GM21737 (cell line): Measurements from ENCODE around the gene ELMO1.

Source experiments
- ATAC-seq: cut with Tn5 transposase; IDR thresholded peaks from one replicate; pipeline ENCODE4 v1.9.1; 2021; ENCODE audit warnings: mild to moderate bottlenecking, moderate library complexity; ENCODE audit not compliant: unreplicated experiment

The ELMO1 gene

GRCh38 chr7:37040330-37040729, 408.3 kb downstream of the ELMO1 start:
- no peak for ATAC-seq

GRCh38 chr7:37039131-37039749, 409.4 kb downstream of the ELMO1 start:
- no peak for ATAC-seq

GRCh38 chr7:37038706-37039105, 410.0 kb downstream of the ELMO1 start:
- no peak for ATAC-seq

- ATAC-seq, result no peak
Observed at GRCh38 chr7:37037286-37037685, 411.4 kb downstream of the ELMO1 start.

DNA sequence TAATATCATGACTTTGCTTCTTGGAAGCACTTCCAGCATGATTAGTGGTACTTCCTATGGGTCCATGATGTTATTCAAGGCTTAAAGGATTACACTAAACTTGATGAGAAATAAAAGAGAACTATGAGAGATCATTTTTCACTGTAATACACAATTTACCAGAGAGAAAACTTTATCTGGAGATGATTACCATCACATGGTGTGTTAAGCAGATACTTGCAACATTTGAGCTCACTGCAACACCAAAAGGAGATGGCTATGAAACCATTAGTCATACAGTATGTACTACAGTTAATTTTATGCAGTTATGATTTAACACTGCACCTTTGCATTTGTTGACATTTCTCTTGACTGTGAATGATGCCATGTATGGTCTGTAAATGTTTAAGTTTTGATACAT, 413.0 kb downstream of the ELMO1 start:
- ATAC-seq, result no peak

DNA sequence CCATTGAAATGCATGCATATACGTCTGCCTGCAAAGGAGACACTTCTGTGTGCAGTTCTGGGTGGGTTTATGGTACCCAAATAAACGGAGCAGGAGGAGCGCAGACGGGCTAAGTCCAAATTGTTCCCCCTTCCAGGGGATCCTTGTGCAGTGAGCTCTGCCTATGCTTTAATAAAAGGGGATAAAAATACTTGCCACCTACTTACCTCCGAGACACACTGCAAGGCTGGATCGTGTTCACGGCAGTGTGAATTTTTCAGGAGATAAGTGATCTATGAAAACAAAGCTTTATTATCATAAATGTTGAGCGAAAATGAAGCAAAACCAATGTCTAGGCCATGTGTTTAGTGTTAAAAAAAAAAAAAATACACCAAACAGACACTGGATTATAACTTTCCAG, 415.5 kb downstream of the ELMO1 start:
- ATAC-seq, result no peak

DNA sequence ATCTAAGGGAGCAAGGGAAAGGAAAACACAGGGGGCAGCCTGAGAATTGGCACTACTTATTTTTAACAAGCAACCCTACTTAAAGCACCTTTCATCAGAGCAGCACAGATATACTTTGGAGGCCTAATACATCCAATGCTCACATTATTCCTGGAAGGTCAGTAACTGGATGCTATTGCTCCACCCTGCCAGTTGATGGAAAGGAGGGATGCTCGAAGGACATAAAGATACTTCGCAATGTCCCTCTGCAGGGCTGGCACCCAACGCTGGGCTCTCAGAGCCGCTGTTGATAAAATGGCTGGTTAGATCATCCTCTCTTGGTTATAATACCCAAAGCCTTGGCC, 416.4 kb downstream of the ELMO1 start:
- no peak for ATAC-seq

DNA sequence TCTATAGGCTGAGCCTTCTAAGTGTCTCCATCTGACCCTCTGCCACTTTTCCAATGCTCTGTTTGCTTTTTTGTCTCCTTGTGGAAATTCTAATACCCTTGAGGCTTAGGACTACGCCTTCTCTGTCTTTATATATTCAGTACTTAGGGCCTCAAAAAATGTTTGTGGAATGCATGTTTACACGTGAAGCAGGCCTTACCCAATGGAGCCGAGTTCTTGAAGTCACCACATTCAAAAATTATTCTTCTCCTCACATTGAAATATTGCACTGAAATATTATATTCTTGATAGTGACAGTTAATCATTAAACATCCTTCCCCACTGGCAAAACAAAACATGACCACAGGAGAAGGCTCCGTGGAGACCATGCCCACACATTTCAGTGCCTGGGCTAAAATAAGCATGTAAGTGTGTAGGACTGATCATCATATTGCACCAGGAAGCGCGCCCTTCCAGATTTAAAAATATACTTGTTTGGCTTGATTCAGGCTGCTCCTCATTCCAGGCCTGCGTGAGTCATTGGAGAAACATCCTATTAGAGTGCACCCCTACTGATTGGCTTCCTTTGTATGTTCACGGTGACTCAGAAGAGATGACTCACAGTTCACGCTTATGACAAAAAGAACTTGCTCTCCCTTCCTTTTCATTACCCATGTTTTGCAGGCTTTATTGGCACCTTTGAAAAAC, 416.9 kb downstream of the ELMO1 start:
- no peak for ATAC-seq

DNA sequence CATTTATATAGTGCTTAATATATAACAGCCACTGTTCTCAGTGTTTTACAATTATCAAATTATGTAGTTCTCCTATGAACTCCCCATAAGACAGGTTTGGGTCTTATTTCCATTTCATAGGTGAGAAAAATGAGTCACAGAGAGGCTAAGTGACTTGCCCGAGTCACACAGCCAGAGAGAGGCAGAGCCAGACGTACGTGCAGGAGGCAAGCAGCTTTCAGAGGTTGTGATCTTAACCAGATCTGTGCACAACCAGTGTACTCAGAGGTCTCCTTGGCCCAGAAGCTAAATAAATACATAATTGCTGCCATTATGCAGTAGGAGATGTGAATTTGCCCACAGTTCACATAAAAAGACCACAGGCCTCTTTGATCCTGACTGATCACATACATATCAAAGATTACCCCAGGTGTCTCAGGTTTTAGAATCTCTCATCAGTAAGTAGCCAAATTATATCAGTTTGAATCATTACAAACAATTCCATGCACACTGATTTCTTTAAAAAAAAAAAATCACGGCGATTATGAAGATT, 419.7 kb downstream of the ELMO1 start:
- ATAC-seq, result no peak

DNA sequence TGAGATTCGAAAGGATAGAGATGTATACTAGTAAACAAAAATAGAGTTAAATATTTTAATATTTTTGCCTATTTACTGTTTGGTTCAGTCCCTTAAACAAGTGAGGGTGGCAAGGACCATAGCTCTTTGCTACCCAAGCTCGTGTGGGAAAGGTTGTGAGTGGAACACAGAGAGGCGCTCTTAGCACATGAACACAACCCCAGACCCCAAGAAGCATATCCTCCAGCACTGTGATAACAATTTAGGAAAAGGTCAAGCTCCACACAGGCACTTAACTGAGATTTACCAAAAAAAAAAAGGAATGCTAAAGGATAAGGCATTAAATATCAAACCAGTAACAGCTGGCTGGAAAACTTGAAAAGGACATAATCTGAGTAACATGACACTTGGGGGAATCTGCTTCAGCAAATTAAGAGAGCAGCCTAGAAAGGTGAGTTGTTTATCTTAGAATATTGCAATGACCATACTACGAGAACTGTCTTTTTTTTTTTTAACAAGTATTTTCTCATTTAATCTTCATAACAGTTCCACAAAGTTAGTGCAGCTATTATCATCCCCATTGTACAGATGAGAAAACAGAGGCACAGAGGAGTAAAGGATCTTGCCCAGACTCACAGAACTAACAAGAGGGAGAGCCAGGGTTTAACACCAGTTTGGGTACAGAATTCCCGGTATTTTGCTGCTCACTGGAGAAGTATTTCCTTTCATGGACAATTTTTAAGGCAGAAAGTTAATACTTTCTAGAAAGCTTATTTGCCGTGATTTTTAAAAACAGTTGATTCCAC, 420.9 kb downstream of the ELMO1 start:
- ATAC-seq, result no peak

DNA sequence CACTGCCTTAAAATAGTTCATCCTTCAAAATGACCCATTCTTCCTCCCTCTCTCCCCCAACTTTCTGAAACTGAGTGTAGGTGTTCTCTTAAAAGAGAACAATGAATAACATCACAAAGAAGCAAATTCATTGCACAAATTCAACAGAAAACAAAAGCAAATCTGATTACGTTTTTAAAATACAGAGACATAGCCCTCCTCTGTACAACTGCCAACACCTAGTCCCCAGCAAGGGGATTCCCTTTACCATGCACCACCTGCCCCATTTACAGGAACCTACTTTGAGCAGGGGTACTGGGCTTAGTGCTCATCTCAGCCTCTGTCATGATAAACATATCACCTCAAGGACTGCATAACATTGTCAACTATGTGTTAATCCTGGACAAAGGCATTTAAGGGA, 421.6 kb downstream of the ELMO1 start:
- no peak for ATAC-seq

GRCh38 chr7:37018954-37019353, 429.7 kb downstream of the ELMO1 start:
- ATAC-seq, result no peak

DNA sequence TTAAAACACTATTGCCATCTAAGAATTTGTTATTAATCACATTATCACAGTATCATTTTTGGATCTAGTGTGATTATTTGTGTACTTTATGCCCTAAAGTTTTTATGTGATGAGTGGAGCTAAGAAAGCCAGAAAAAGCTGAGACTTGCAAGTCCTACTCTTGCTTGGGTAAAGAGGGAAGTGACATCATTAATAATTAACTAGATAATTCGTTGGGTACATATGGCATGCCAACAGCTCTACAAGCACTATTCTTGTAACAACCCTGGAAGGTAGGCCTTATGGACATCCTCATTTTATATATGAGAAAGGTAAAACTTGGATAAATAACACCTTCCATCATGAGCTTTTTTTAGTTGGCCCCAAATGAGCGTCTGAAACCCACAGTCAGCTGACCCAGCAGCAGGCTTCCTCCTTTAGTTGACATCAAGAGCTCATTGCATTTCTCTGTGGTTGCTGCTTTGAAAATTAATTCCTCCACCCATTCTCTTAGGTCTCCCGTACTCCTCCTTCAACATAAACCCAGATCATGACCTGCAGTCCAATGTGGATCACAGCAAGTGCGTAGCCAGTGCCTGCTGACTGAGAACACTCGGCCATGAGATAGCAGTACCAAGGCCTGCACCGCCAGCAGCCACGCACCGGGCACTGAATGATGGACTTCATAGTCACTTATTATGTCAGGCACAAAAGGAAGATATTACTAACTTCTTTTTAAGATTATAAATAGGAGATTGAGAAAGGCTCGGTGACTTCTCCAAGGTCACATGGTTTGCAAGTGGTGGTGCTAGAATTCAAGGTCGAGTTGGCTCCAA, 432.4 kb downstream of the ELMO1 start:
- no peak for ATAC-seq

GRCh38 chr7:37015353-37016034, 433.2 kb downstream of the ELMO1 start:
- ATAC-seq, result no peak

DNA sequence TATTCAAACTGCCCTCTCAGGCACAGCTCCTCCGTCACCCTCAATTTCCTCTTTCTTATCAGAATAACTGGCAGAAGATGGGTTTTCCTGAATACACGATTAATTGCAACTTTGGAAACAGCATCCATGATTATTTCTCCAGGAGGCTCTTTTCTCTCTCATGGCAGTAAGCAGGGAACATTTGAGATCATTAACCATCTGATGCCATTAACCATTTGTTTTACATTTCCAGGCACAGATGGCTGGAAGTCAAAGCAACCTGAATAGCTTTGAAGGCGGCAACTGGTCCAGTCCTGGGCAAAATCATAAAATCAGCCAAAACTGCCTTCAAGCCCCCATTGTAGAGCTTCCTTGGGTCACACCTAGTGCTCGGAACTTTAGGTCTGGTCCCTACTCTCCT, 434.9 kb downstream of the ELMO1 start:
- ATAC-seq, result no peak

DNA sequence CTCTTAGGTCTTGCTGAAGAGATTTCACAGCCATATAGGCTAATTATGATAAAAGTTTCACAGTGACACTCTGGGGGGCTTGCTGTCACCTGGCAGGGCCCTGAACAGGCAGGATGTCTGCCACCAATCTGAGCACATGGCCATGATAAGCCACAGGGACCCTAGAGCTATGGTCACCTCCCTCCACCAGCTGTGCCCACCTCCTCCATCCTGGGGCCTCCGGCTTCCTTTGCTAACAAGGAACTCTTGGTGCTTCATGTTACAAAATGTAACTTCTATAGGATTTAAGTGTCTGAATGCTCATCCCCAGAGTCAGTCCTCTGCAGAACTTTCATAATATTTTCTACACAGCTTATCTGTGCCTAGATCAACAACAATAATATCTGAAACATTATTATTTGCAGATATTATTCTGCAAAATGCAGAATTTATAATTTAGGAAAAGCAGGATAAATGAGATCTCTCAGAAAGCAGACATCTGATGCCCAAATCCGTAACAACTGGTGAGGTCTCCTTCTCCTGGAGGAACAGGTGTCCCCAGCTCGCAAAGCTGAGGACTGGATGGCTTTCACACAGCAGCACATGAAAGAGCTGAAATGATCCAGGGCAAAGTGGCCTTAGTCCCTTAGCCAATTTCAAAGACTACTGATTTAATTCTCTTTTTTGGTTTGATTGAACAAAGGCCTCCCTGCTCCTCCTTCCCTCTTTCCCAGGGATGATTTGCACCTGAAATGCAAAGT, 437.3 kb downstream of the ELMO1 start:
- ATAC-seq, result no peak

GRCh38 chr7:37009125-37009675, 439.5 kb downstream of the ELMO1 start:
- ATAC-seq, result no peak

GRCh38 chr7:37007691-37008090, 441.0 kb downstream of the ELMO1 start:
- no peak for ATAC-seq

- no peak for ATAC-seq
Observed at GRCh38 chr7:37007268-37007667, 441.4 kb downstream of the ELMO1 start.

GRCh38 chr7:37006764-37007163, 441.9 kb downstream of the ELMO1 start:
- ATAC-seq, result no peak
